Mesothelial cell of epicardium (in vitro differentiated cells): ENCODE measurements around the gene MKS1. TPM values are rescaled to one million over a fixed set of nuclear protein-coding genes. Genes with fewer than 3 reads are reported as not detected.

Experiments
- DNase-seq, 2 experiments: peaks; one replicate each; pipeline ENCODE4 v3.0.0; 2021; ENCODE audit warnings: low spot score in 2 of 2; ENCODE audit not compliant: unreplicated experiment in 2 of 2
- H3K27ac Mint-ChIP-seq: 2 replicates; pipeline ENCODE4 v1.8.0; 2021; ENCODE audit warnings: mixed read lengths
- H3K27me3 Mint-ChIP-seq: 2 replicates; pipeline ENCODE4 v1.8.0; 2021; ENCODE audit warnings: low read depth, mixed read lengths
- H3K36me3 Mint-ChIP-seq: 2 replicates; pipeline ENCODE4 v1.8.0; 2021; ENCODE audit warnings: mixed read lengths
- H3K4me1 Mint-ChIP-seq: 2 replicates; pipeline ENCODE4 v1.8.0; 2021; ENCODE audit warnings: mixed read lengths
- H3K4me3 Mint-ChIP-seq: 2 replicates; pipeline ENCODE4 v1.8.0; 2021; ENCODE audit warnings: mild to moderate bottlenecking, moderate library complexity, mixed read lengths
- H3K9me3 Mint-ChIP-seq: 2 replicates; pipeline ENCODE4 v1.8.0; 2021; ENCODE audit warnings: mixed read lengths
- total RNA-seq: library from RNA; stranded (reverse); gene quantifications from 3 replicates; pipeline ENCODE4 v1.2.1, GENCODE V29; 2021
- TF ChIP-seq, protein P1 (sequence below): fragments of 200-600 bp; sonication (generic); IDR thresholded peaks from one replicate; pipeline ENCODE4 v1.5.0; 2021; ENCODE audit warnings: antibody characterized with exemption; ENCODE audit not compliant: unreplicated experiment

The MKS1 gene
- total RNA-seq, 1 donor from 2014 or later: 32.9 TPM

- Mint-ChIP-seq H3K36me3 (no peaks in the 10 kb centered on the region), H3K27ac (no peak overlapping the region), H3K9me3 (no peaks in the 10 kb centered on the region), H3K4me3 (no peak overlapping the region), H3K4me1 (peaks cover 6% of the 10 kb centered on the region), H3K27me3 (peaks cover 80% of the 10 kb centered on the region)
- DNase-seq: no peak
- TF ChIP-seq, protein P1, sequence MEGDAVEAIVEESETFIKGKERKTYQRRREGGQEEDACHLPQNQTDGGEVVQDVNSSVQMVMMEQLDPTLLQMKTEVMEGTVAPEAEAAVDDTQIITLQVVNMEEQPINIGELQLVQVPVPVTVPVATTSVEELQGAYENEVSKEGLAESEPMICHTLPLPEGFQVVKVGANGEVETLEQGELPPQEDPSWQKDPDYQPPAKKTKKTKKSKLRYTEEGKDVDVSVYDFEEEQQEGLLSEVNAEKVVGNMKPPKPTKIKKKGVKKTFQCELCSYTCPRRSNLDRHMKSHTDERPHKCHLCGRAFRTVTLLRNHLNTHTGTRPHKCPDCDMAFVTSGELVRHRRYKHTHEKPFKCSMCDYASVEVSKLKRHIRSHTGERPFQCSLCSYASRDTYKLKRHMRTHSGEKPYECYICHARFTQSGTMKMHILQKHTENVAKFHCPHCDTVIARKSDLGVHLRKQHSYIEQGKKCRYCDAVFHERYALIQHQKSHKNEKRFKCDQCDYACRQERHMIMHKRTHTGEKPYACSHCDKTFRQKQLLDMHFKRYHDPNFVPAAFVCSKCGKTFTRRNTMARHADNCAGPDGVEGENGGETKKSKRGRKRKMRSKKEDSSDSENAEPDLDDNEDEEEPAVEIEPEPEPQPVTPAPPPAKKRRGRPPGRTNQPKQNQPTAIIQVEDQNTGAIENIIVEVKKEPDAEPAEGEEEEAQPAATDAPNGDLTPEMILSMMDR: no peak
These were observed 13.7 kb upstream of the MKS1 start for GRCh38 chr17:58232707-58233156.

- Mint-ChIP-seq H3K36me3 (no peaks in the 10 kb centered on the region), H3K9me3 (no peaks in the 10 kb centered on the region), H3K27ac (no peak overlapping the region), H3K27me3 (peaks cover 75% of the 10 kb centered on the region), H3K4me3 (no peak overlapping the region), H3K4me1 (peaks cover 6% of the 10 kb centered on the region)
- no peak for DNase-seq
- TF ChIP-seq, protein P1: no peak
These were observed 12.6 kb upstream of the MKS1 start for GRCh38 chr17:58231641-58232040.

GRCh38 chr17:58229881-58230280 lies 10.8 kb upstream of the MKS1 start:
- Mint-ChIP-seq H3K9me3 (no peaks in the 10 kb centered on the region), H3K4me3 (no peak overlapping the region), H3K4me1 (peaks cover 6% of the 10 kb centered on the region), H3K27ac (no peak overlapping the region), H3K27me3 (peaks cover 62% of the 10 kb centered on the region), H3K36me3 (no peaks in the 10 kb centered on the region)
- TF ChIP-seq, protein P1: no peak
- no peak for DNase-seq

DNA sequence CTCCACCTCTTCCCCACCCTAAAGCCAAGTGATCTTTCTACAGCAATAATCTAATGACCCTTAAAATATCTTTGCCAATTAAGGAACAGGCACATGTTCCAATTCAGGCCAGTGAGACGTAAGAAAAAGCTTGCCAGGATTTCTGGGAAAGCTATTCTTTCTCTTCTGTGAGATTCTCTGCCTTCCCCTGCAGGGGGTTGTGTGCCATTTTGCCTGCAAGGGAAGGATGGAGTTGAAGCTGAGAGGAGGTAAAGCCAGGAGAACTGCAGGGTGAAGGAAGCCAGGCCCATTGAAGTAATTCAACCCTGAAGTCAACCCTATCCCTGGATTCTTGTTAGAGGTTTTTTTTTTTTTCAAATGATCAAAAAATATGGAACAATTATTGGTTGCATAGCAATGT lies 10.3 kb upstream of the MKS1 start:
- no peaks in the 10 kb centered on the region for H3K36me3 Mint-ChIP-seq
- H3K4me3 Mint-ChIP-seq: no peak overlapping the region
- no peaks in the 10 kb centered on the region for H3K9me3 Mint-ChIP-seq
- H3K4me1 Mint-ChIP-seq: peaks cover 6% of the 10 kb centered on the region
- TF ChIP-seq, protein P1: no peak
- H3K27me3 Mint-ChIP-seq: peaks cover 57% of the 10 kb centered on the region
- no peak overlapping the region for H3K27ac Mint-ChIP-seq
- DNase-seq: no peak

DNA sequence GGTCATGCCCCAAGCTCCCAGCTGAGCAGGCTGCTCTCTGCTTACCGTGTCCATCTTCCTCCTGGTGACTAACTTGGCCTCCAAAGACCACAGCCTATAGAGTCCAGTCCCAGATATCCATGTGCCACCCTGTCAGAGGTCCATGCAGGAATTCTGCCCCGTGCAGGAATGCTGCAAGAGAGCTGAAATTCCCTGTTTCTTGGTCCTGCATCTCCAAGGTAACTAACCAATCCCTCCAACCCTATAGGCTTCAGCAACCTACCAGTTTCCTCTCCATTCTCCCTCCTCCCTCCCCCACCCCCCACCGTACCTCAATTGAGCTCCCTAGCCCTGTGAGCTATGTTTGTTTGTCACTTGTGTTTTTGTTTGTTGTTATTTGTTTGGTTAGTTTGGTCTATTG lies 9.6 kb upstream of the MKS1 start:
- DNase-seq: no peak
- peaks cover 52% of the 10 kb centered on the region for H3K27me3 Mint-ChIP-seq
- no peak overlapping the region for H3K4me3 Mint-ChIP-seq
- TF ChIP-seq, protein P1: no peak
- H3K4me1 Mint-ChIP-seq: peaks cover 6% of the 10 kb centered on the region
- H3K36me3 Mint-ChIP-seq: no peaks in the 10 kb centered on the region
- H3K9me3 Mint-ChIP-seq: no peaks in the 10 kb centered on the region
- H3K27ac Mint-ChIP-seq: no peak overlapping the region

GRCh38 chr17:58227733-58228132 lies 8.7 kb upstream of the MKS1 start:
- Mint-ChIP-seq H3K9me3 (peaks cover 5% of the 10 kb centered on the region), H3K4me1 (peaks cover 6% of the 10 kb centered on the region), H3K4me3 (no peak overlapping the region), H3K36me3 (no peaks in the 10 kb centered on the region), H3K27me3 (peaks cover 48% of the 10 kb centered on the region), H3K27ac (no peak overlapping the region)
- TF ChIP-seq, protein P1: no peak
- DNase-seq: no peak
